IMR-90 (cell line): Measurements from ENCODE around the gene SLC35B3. TPM values are rescaled to one million over a fixed set of nuclear protein-coding genes. Genes with fewer than 3 reads are reported as not detected.

Source experiments
- ATAC-seq: fragments of 200-7000 bp; cut with Tn5 transposase; 2 replicates; pipeline ENCODE4 v1.9.1; 2020; ENCODE audit warnings: low read depth, mild to moderate bottlenecking, moderate library complexity
- BruUV-seq: library from RNA; stranded (reverse); fragments of 400-500 nt; replicated peaks from 2 replicates; lab custom pipeline; 2021; lab: Mats Ljungman, UMichigan
- CTCF ChIA-PET: fragments of 300-600 bp; formaldehyde crosslinking; extraction: SDS; loops from one replicate; lab custom pipeline; 2021; ENCODE audit warnings: antibody characterized with exemption; lab: Yijun Ruan, JAX
- POLR2A ChIA-PET: fragments of 300-600 bp; sonication (Branson Sonifier 250); formaldehyde crosslinking; loops from one replicate; lab custom pipeline; 2022; ENCODE audit warnings: antibody characterized with exemption; ENCODE audit not compliant: unreplicated experiment; lab: Charles Lee
- DNase-seq: peaks from one replicate; pipeline ENCODE4 v3.0.0; 2013
- H2AFZ ChIP-seq: replicated peaks from 2 replicates; pipeline ENCODE3; 2013; ENCODE audit warnings: low read length, mild to moderate bottlenecking; ENCODE audit not compliant: poor library complexity
- H2AK5ac ChIP-seq: 2 replicates; pipeline ENCODE4 v1.6.1; 2013; ENCODE audit warnings: low read depth, low read length, inconsistent platforms
- H2AK9ac ChIP-seq: replicated peaks from 2 replicates; pipeline ENCODE3; 2013; ENCODE audit warnings: mild to moderate bottlenecking, low read depth, low read length, moderate library complexity; ENCODE audit not compliant: poor library complexity
- H2BK120ac ChIP-seq: 2 replicates; pipeline ENCODE4 v1.6.1; 2013; ENCODE audit warnings: low read depth, low read length, inconsistent platforms
- H2BK15ac ChIP-seq: 3 replicates; pipeline ENCODE4 v1.6.1; 2013; ENCODE audit warnings: low read depth, low read length, inconsistent platforms
- H2BK20ac ChIP-seq: 2 replicates; pipeline ENCODE4 v1.6.1; 2013; ENCODE audit warnings: low read depth, mild to moderate bottlenecking, inconsistent platforms, low read length, moderate library complexity
- H2BK5ac ChIP-seq: 2 replicates; pipeline ENCODE4 v1.6.1; 2013; ENCODE audit warnings: mild to moderate bottlenecking, low read depth, low read length, inconsistent platforms; ENCODE audit not compliant: poor library complexity, severe bottlenecking
- H3K14ac ChIP-seq: replicated peaks from 2 replicates; pipeline ENCODE4 v1.6.1; 2013; ENCODE audit warnings: low read depth, low read length, inconsistent platforms
- H3K18ac ChIP-seq: 2 replicates; pipeline ENCODE4 v1.6.1; 2013; ENCODE audit warnings: low read depth, low read length, control low read depth
- H3K23ac ChIP-seq: 2 replicates; pipeline ENCODE4 v1.6.1; 2013; ENCODE audit warnings: low read depth, low read length, inconsistent platforms
- H3K27ac ChIP-seq: 2 replicates; pipeline ENCODE4 v1.5.1; 2013; ENCODE audit warnings: mild to moderate bottlenecking, control low read depth, low read length; ENCODE audit not compliant: insufficient read depth
- H3K27me3 ChIP-seq: 2 replicates; pipeline ENCODE4 v1.6.1; 2013; ENCODE audit warnings: low read length; ENCODE audit not compliant: control insufficient read depth, insufficient read depth
- H3K36me3 ChIP-seq: 2 replicates; pipeline ENCODE4 v1.6.1; 2013; ENCODE audit warnings: low read length, mixed read lengths; ENCODE audit not compliant: control insufficient read depth, insufficient read depth
- H3K4ac ChIP-seq: 2 replicates; pipeline ENCODE4 v1.6.1; 2013; ENCODE audit warnings: low read depth, low read length, inconsistent platforms
- H3K4me1 ChIP-seq: 2 replicates; pipeline ENCODE4 v1.6.1; 2013; ENCODE audit warnings: low read length, mixed read lengths; ENCODE audit not compliant: control insufficient read depth, insufficient read depth
- H3K4me2 ChIP-seq: 2 replicates; pipeline ENCODE4 v1.6.1; 2013; ENCODE audit warnings: low read depth, mild to moderate bottlenecking, control low read depth, low read length, moderate library complexity
- H3K4me3 ChIP-seq: 2 replicates; pipeline ENCODE4 v1.5.1; 2013; ENCODE audit warnings: low read depth, mild to moderate bottlenecking, control low read depth, low read length, moderate library complexity; ENCODE audit not compliant: insufficient read depth
- H3K56ac ChIP-seq: 2 replicates; pipeline ENCODE4 v1.6.1; 2013; ENCODE audit warnings: low read length, inconsistent platforms; ENCODE audit not compliant: insufficient read depth; ENCODE audit errors: extremely low read depth
- H3K79me1 ChIP-seq, 2 experiments: 2 replicates each; pipeline ENCODE4 v1.6.1; 2013; ENCODE audit warnings: low read length in 2 of 2, inconsistent platforms in 1 of 2, low read depth in 1 of 2
- H3K9ac ChIP-seq: 2 replicates; pipeline ENCODE4 v1.6.1; 2013; ENCODE audit warnings: low read depth, low read length, control low read depth
- H3K9me1 ChIP-seq: 2 replicates; pipeline ENCODE4 v1.6.1; 2013; ENCODE audit warnings: low read length, inconsistent platforms; ENCODE audit not compliant: insufficient read depth
- H3K9me3 ChIP-seq: 2 replicates; pipeline ENCODE4 v1.6.1; 2013; ENCODE audit warnings: low read length; ENCODE audit not compliant: control insufficient read depth, insufficient read depth
- H4K20me1 ChIP-seq: 2 replicates; pipeline ENCODE4 v1.6.1; 2013; ENCODE audit warnings: low read length, inconsistent platforms; ENCODE audit not compliant: insufficient read depth
- H4K5ac ChIP-seq: 2 replicates; pipeline ENCODE4 v1.6.1; 2013; ENCODE audit warnings: mild to moderate bottlenecking, low read depth, low read length, control low read depth
- H4K8ac ChIP-seq, 2 experiments: 2 replicates each; pipeline ENCODE4 v1.6.1; 2013; ENCODE audit warnings: low read depth in 2 of 2, low read length in 2 of 2, control low read depth in 1 of 2, inconsistent platforms in 1 of 2
- H4K91ac ChIP-seq: 2 replicates; pipeline ENCODE4 v1.6.1; 2013; ENCODE audit warnings: low read depth, low read length, inconsistent platforms; ENCODE audit not compliant: insufficient read depth
- BHLHE40 ChIP-seq: fragments of 150-350 bp; IDR thresholded peaks from 2 replicates; pipeline ENCODE4 v1.6.1; 2016; ENCODE audit warnings: mild to moderate bottlenecking, low read depth, low read length
- CHD1 ChIP-seq: IDR thresholded peaks from 2 replicates; pipeline ENCODE4 v1.6.1; 2012; ENCODE audit warnings: low read depth, low read length, improper control_type of control experiment
- CTCF ChIP-seq: conservative IDR thresholded peaks from 2 replicates; pipeline ENCODE4 v1.5.1; 2012; ENCODE audit warnings: mild to moderate bottlenecking, low read depth, low read length, improper control_type of control experiment
- FOS ChIP-seq: fragments of 150-350 bp; IDR thresholded peaks from 2 replicates; pipeline ENCODE4 v1.6.1; 2016; ENCODE audit warnings: low read depth, low read length
- MAFK ChIP-seq: IDR thresholded peaks from 2 replicates; pipeline ENCODE4 v1.6.1; 2012; ENCODE audit warnings: low read depth, low read length, improper control_type of control experiment
- MAZ ChIP-seq: IDR thresholded peaks from 2 replicates; pipeline ENCODE4 v1.6.1; 2012; ENCODE audit warnings: low read depth, mild to moderate bottlenecking, low read length, improper control_type of control experiment, moderate library complexity, borderline replicate concordance
- MXI1 ChIP-seq: IDR thresholded peaks from 2 replicates; pipeline ENCODE4 v1.6.1; 2012; ENCODE audit warnings: low read depth, mild to moderate bottlenecking, low read length, moderate library complexity, borderline replicate concordance
- NFE2L2 ChIP-seq: fragments of 150-350 bp; IDR thresholded peaks from 2 replicates; pipeline ENCODE4 v1.6.1; 2016; ENCODE audit warnings: low read depth, mild to moderate bottlenecking, low read length
- RAD21 ChIP-seq: IDR thresholded peaks from 2 replicates; pipeline ENCODE4 v1.6.1; 2012; ENCODE audit warnings: low read length, improper control_type of control experiment
- RCOR1 ChIP-seq: IDR thresholded peaks from 2 replicates; pipeline ENCODE4 v1.6.1; 2012; ENCODE audit warnings: mild to moderate bottlenecking, low read length, improper control_type of control experiment; ENCODE audit not compliant: insufficient replicate concordance
- RFX5 ChIP-seq: IDR thresholded peaks from 2 replicates; pipeline ENCODE4 v1.8.0; 2012; ENCODE audit warnings: low read depth, mild to moderate bottlenecking, low read length, moderate library complexity
- SMC3 ChIP-seq: fragments of 150-350 bp; IDR thresholded peaks from 2 replicates; pipeline ENCODE4 v1.6.1; 2016; ENCODE audit warnings: low read depth, mild to moderate bottlenecking, antibody characterized with exemption, low read length, moderate library complexity
- WGBS, 2 experiments: methylation state at CpG; one replicate each; pipeline versions ENCODE4 v1.1.5 to v1.1.7; 2013; ENCODE audit warnings: missing lambda C conversion rate in 2 of 2; ENCODE audit not compliant: insufficient read length in 1 of 2; ENCODE audit errors: extremely low coverage in 2 of 2; 5-methylcytosine and 5-hydroxymethylcytosine counted together
- dilution Hi-C: fragments of 300-500 bp; cut with HindIII; formaldehyde crosslinking; loops from one replicate; pipeline ENCODE4 v1.14.3; 2018; ENCODE audit warnings: low sequenced_read_pairs; ENCODE audit not compliant: unreplicated experiment
- in situ Hi-C: fragments of 300-500 bp; cut with MboI; formaldehyde crosslinking; loops from 3 replicates; pipeline ENCODE4 v1.14.3; 2019; ENCODE audit warnings: low sequenced_read_pairs, inconsistent platforms, mixed read lengths
- intact Hi-C: fragments of 100-400 bp; cut with micrococcal nuclease; formaldehyde crosslinking; loops from 2 replicates; pipeline ENCODE4 v1.10.0; 2022
- polyA plus RNA-seq, 3 experiments: library from polyadenylated mRNA; depleted of rRNA; stranded (reverse); fragments of >200 nt; gene quantifications; 2 replicates each; pipeline ENCODE4 v1.2.3, GENCODE V29; 2012; ENCODE audit warnings: low replicate concordance in 1 of 3
- total RNA-seq: library from RNA; depleted of rRNA; stranded (reverse); fragments of >200 nt; gene quantifications from 2 replicates; pipeline ENCODE4 v1.2.3, GENCODE V29; 2012
- TF ChIP-seq, protein P1 (sequence below): fragments of 150-350 bp; IDR thresholded peaks from 2 replicates; pipeline ENCODE4 v1.6.1; 2017; ENCODE audit warnings: mild to moderate bottlenecking, antibody characterized with exemption, low read length, low read depth

The SLC35B3 gene
- total and polyA plus RNA-seq, 2 of the 4 experiments (the other 2 are of a cell fraction): 19.0 to 21.1 TPM

GRCh38 chr6:8402546-8402945 is 32.8 kb downstream of the SLC35B3 start:
- H3K4me3 ChIP-seq: no peak overlapping the region
- POLR2A ChIA-PET: no interaction called here
- dilution Hi-C loops: no loop called here
- no peak overlapping the region for H4K91ac ChIP-seq
- no peak overlapping the region for H2BK120ac ChIP-seq
- TF ChIP-seq CHD1: no peak
- TF ChIP-seq MAZ: no peak
- no peak for TF ChIP-seq RCOR1
- no peak for TF ChIP-seq BHLHE40
- TF ChIP-seq, protein P1, sequence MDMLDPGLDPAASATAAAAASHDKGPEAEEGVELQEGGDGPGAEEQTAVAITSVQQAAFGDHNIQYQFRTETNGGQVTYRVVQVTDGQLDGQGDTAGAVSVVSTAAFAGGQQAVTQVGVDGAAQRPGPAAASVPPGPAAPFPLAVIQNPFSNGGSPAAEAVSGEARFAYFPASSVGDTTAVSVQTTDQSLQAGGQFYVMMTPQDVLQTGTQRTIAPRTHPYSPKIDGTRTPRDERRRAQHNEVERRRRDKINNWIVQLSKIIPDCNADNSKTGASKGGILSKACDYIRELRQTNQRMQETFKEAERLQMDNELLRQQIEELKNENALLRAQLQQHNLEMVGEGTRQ: no peak
- TF ChIP-seq RFX5: no peak
- no peak for TF ChIP-seq CTCF
- TF ChIP-seq MAFK: no peak
- no peak for TF ChIP-seq FOS
- TF ChIP-seq RAD21: no peak
- TF ChIP-seq MXI1: no peak
- TF ChIP-seq SMC3: no peak
- no peak for TF ChIP-seq NFE2L2
- no peak overlapping the region for H3K18ac ChIP-seq
- no peak overlapping the region for H3K56ac ChIP-seq
- intact Hi-C loops: no loop called here
- H4K20me1 ChIP-seq: no peaks in the 10 kb centered on the region
- no peaks in the 10 kb centered on the region for H3K36me3 ChIP-seq
- no peak overlapping the region for H2AK9ac ChIP-seq
- no peaks in the 10 kb centered on the region for H3K9me1 ChIP-seq
- H3K4me2 ChIP-seq: no peak overlapping the region
- no peak overlapping the region for H2AK5ac ChIP-seq
- no peak overlapping the region for H4K5ac ChIP-seq
- H3K4ac ChIP-seq: no peak overlapping the region
- no peak overlapping the region for H3K9ac ChIP-seq
- no peak overlapping the region for H2BK20ac ChIP-seq
- in situ Hi-C loops: no loop called here
- H3K9me3 ChIP-seq: no peaks in the 10 kb centered on the region
- H3K4me1 ChIP-seq: no peaks in the 10 kb centered on the region
- no peaks in the 10 kb centered on the region for H3K27me3 ChIP-seq
- no peak for ATAC-seq
- no peaks in the 10 kb centered on the region for H3K79me1 ChIP-seq
- H3K14ac ChIP-seq: no peak overlapping the region
- H2BK15ac ChIP-seq: no peak overlapping the region
- no peak overlapping the region for H2AFZ ChIP-seq
- H2BK5ac ChIP-seq: no peak overlapping the region
- BruUV-seq: no TSS peak
- H3K23ac ChIP-seq: no peak overlapping the region
- no peak overlapping the region for H3K27ac ChIP-seq
- no CpG with 5 or more reads among the region's 1 CpG for WGBS, 2 experiments
- no peak for DNase-seq
- H4K8ac ChIP-seq: no peak overlapping the region
- CTCF ChIA-PET: no interaction called here
